PC-3 (cell line): ENCODE measurements around the gene FAM53C.

ENCODE experiments used
- CTCF ChIP-seq: fragments of 300-600 bp; sonication (generic); conservative IDR thresholded peaks from 2 replicates; pipeline ENCODE4 v1.5.1; 2017; ENCODE audit warnings: antibody characterized with exemption, low read depth, mild to moderate bottlenecking, low read length
- EZH2 ChIP-seq: fragments of 300-600 bp; sonication (generic); IDR thresholded peaks from one replicate; pipeline ENCODE4 v1.6.1; 2017; ENCODE audit warnings: antibody characterized with exemption, mild to moderate bottlenecking, low read length; ENCODE audit not compliant: unreplicated experiment
- EZH2phosphoT487 ChIP-seq: fragments of 300-600 bp; sonication (generic); IDR thresholded peaks from 2 replicates; pipeline ENCODE4 v1.6.1; 2018; ENCODE audit warnings: mild to moderate bottlenecking, antibody characterized with exemption, low read length, borderline replicate concordance

DNA sequence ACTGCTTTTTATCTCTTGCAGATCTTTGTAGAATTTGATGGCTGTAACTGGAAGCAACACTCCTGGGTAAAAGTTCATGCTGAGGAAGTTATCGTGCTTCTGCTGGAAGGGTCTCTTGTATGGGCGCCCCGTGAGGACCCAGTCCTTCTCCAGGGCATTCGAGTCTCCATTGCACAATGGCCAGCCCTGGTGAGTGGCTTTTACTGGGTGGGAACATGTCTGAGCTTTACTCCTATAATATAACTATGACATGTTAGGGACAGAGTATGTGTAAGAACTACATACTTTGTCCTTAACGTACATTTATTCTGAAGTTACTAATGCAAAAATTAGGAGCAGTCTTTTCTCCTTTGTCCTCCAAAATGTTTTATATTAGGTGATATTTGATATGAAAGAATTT, 34.6 kb downstream of the FAM53C start:
- TF ChIP-seq CTCF (no peak), EZH2phosphoT487 (no peak), EZH2 (no peak)
